ENCODE results near the gene PAGR1.
"Not testable (repeated sequence)": the region's sequence is repeated elsewhere in the genome, so short reads cannot be mapped to it uniquely, and the experiment has no call there.

Gene PAGR1

GRCh38 chr16:29868396-29869009 is 52.6 kb downstream of the PAGR1 start (continued):
- TF ChIP-seq TSHZ2 (CRISPR knock-in tag; IDR thresholded peaks at IDR 0.05), result no peak

- ATAC-seq, result not testable (repeated sequence)
Observed at GRCh38 chr16:29869067-29869466, 53.1 kb downstream of the PAGR1 start.

Measured in SK-N-SH treated with all-trans-retinoic acid at 6 μM for 48 hours (cell line).